Upper lobe of left lung (tissue), 6 donors: ENCODE measurements around the gene SMIM36. TPM values are rescaled to one million over a fixed set of nuclear protein-coding genes. Genes with fewer than 3 reads are reported as not detected.
"Not testable (repeated sequence)": the region's sequence is repeated elsewhere in the genome, so short reads cannot be mapped to it uniquely, and the experiment has no call there.

Experiments used
- ATAC-seq, 2 donors: fragments of 200-7000 bp; cut with Tn5 transposase; one replicate each; pipeline ENCODE4 v1.9.1; 2022; ENCODE audit warnings: mild to moderate bottlenecking in 2 of 2, moderate library complexity in 2 of 2; ENCODE audit not compliant: low FRiP score in 2 of 2
- DNase-seq, 2 donors: peaks; one replicate each; pipeline ENCODE4 v3.0.0-alpha.2; 2019 to 2020
- H3K27ac ChIP-seq, 4 donors: fragments of 200-600 bp; sonication (generic); one replicate each; pipeline ENCODE4 v1.5.1; 2016 to 2019
- H3K27me3 ChIP-seq, 4 donors: fragments of 200-600 bp; sonication (generic); one replicate each; pipeline ENCODE4 v1.5.1; 2017 to 2019
- H3K36me3 ChIP-seq, 4 donors: fragments of 200-600 bp; sonication (generic); one replicate each; pipeline ENCODE4 v1.5.1; 2016 to 2019
- H3K4me1 ChIP-seq, 4 donors: fragments of 200-600 bp; sonication (generic); one replicate each; pipeline ENCODE4 v1.5.1; 2018 to 2019
- H3K4me3 ChIP-seq, 4 donors: fragments of 200-600 bp; sonication (generic); one replicate each; pipeline ENCODE4 v1.5.1; 2017 to 2019; ENCODE audit warnings: mild to moderate bottlenecking in 2 of 4, moderate library complexity in 1 of 4
- H3K9me3 ChIP-seq, 4 donors: fragments of 200-600 bp; sonication (generic); one replicate each; pipeline ENCODE4 v1.5.1; 2018 to 2019
- EP300 ChIP-seq, 4 donors: sonication (generic); formaldehyde crosslinking; IDR thresholded peaks; one replicate each; pipeline ENCODE4 v1.5.1; 2017; ENCODE audit warnings: antibody characterized with exemption in 4 of 4, control low read depth in 2 of 4
- POLR2A ChIP-seq, 4 donors: fragments of 450-650 bp; IDR thresholded peaks; one replicate each; pipeline ENCODE4 v1.5.1; 2016 to 2017; ENCODE audit warnings: antibody characterized with exemption in 4 of 4, mild to moderate bottlenecking in 2 of 4
- POLR2AphosphoS5 ChIP-seq, 2 donors: sonication (generic); formaldehyde crosslinking; IDR thresholded peaks; one replicate each; pipeline ENCODE4 v1.5.1; 2017; ENCODE audit warnings: antibody characterized with exemption in 2 of 2
- WGBS, 2 donors: methylation state at CpG; one replicate each; pipeline ENCODE4 v1.1.5; 2017 to 2018; 5-methylcytosine and 5-hydroxymethylcytosine counted together
- total RNA-seq, 6 donors: library from RNA; depleted of rRNA in 4 of 6; stranded (reverse); fragments of >200 nt in 4 of 6; gene quantifications; one replicate each; pipeline versions ENCODE4 v1.1.0 to v1.2.1, GENCODE V29; 2016 to 2021
- TF ChIP-seq, protein P1 (sequence below), 6 experiments: fragments of 450-650 bp in 4 of 6; fragments of 200-600 bp in 2 of 6; sonication (generic) in 2 of 6; IDR thresholded peaks; one replicate each; pipeline ENCODE4 v1.5.1; 2016 to 2019; ENCODE audit warnings: antibody characterized with exemption in 6 of 6
- donor health status: DM: no; HTN: no; CAD: no; lungs with moderate emphysema.
- donor health status: DM: no; HTN: yes; CAD: no; lungs with severe emphysema.

Gene SMIM36
- total RNA-seq, 6 donors from 2014 or later = not detected

DNA sequence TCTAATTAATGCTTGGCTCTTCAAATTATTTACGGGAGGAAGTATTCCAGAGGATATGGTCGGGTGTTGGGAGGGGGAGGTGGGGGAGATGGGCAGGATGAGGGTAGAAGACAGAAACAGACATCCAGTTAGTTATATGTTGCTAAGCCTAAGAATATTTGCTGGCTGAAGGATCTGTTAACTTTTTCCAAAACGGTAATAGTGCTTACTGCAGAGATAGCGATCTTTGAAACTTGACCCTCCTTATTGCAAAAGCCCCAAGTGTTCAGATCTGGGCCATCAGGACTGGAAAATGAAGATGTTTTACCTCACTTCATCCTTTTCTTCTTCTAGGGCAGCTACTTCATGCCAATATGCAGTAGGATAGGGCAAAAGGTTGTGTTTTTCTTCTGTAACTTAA lies 62.6 kb downstream of the SMIM36 start:
- Histone ChIP-seq H3K4me3 (no peak overlapping the region), H3K27ac (no peak overlapping the region), H3K9me3 (no peaks in the 10 kb centered on the region), H3K27me3 (no peaks in the 10 kb centered on the region), H3K4me1 (peaks cover 5 to 25% (median 11%) of the 10 kb centered on the region in 4 donors), H3K36me3 (no peaks in the 10 kb centered on the region)
- DNase-seq = no peak
- WGBS, 2 donors = 44 to 52% methylated on average over 4 of the region's 4 CpGs
- TF ChIP-seq, protein P1, sequence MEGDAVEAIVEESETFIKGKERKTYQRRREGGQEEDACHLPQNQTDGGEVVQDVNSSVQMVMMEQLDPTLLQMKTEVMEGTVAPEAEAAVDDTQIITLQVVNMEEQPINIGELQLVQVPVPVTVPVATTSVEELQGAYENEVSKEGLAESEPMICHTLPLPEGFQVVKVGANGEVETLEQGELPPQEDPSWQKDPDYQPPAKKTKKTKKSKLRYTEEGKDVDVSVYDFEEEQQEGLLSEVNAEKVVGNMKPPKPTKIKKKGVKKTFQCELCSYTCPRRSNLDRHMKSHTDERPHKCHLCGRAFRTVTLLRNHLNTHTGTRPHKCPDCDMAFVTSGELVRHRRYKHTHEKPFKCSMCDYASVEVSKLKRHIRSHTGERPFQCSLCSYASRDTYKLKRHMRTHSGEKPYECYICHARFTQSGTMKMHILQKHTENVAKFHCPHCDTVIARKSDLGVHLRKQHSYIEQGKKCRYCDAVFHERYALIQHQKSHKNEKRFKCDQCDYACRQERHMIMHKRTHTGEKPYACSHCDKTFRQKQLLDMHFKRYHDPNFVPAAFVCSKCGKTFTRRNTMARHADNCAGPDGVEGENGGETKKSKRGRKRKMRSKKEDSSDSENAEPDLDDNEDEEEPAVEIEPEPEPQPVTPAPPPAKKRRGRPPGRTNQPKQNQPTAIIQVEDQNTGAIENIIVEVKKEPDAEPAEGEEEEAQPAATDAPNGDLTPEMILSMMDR (IDR thresholded peaks at IDR 0.05) = no peak
- TF ChIP-seq POLR2AphosphoS5 (IDR thresholded peaks at IDR 0.05) = no peak
- no peak for TF ChIP-seq POLR2A (IDR thresholded peaks at IDR 0.05)
- TF ChIP-seq EP300 (IDR thresholded peaks at IDR 0.05) = no peak
- ATAC-seq = no peak

GRCh38 chr17:55446581-55447205 lies 64.6 kb downstream of the SMIM36 start:
- Histone ChIP-seq H3K4me3 (no peak overlapping the region), H3K9me3 (no peaks in the 10 kb centered on the region), H3K36me3 (no peaks in the 10 kb centered on the region), H3K4me1 (peaks cover 0 to 9% (median 4%) of the 10 kb centered on the region in 4 donors), H3K27me3 (no peaks in the 10 kb centered on the region), H3K27ac (peak overlapping the region in 2 of 4 donors; percentile 19 to 59)
- no peak for DNase-seq
- ATAC-seq = no peak
- WGBS, 2 donors = 79 to 80% methylated on average over 4 of the region's 4 CpGs
- TF ChIP-seq EP300 (IDR thresholded peaks at IDR 0.05) = no peak
- TF ChIP-seq POLR2A (IDR thresholded peaks at IDR 0.05) = no peak
- TF ChIP-seq, protein P1 (IDR thresholded peaks at IDR 0.05) = no peak
- no peak for TF ChIP-seq POLR2AphosphoS5 (IDR thresholded peaks at IDR 0.05)

DNA sequence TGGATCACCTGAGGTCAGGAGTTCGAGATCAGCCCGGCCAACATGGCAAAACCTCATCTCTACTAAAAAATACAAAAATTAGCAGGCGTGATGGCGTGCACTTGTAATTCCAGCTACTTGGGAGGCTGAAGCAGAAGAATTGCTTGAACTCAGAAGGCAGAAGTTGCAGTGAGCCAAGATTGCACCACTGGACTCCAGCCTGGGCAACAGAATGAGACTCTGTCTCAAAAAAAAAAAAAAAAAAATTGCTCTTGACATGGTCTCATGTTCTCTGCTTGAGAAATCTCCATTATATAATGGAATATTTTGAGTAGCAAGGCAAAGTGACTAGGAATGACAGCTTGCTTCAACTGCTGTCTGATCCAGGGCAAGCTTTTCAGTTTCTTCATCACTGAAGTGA lies 65.2 kb downstream of the SMIM36 start:
- not testable (repeated sequence) for H3K36me3 ChIP-seq, H3K4me1 ChIP-seq
- ATAC-seq = peak in 1 of 2 donors; percentile 66

DNA sequence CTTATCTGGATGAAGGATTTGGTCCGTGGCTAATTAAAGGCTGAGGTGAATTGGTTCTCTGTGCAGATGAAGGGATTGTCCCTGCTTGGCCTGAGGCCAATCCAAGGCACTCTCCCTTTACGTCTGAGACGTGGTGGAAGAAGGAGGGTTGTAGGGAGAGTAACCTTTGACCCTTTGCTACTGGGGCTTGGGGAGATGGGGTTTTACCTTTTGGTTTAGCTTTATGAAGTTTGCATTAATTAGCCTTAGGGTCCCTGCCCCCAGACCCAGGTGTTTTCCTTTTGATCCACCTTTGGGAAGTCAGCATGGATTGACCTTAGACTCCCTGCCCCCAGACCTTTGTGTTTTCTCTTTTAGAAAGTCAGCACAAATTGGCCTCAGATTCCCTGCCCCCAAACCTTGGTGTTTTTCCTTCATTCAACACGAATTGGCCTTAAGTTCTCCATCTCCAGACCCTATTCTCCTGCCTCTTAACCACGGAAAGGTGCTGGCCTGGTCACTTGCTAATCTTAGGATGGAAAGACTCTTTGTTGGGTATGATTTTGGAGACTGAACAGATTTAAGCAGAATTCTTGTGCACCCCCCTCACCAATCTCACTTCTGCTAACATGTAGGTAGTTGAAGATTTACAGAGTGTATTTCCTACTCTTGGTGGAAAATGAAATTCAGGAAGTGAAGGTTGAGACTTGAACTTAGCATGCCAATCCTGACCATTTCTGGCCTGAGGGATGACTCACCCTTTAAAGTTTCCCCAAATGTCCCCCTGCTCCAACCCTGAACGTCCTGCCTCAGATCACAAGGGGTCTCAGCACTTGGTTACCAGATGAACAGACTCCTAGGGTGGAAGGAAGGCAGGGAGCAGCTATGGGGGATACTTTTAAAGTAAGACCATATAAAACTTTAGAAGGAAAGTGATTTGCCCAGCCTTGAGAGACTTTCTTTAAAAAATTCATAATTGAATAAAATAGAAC lies 66.5 kb downstream of the SMIM36 start:
- peak overlapping the region in 2 of 4 donors; percentile 50 to 69 for H3K27ac ChIP-seq
- TF ChIP-seq POLR2AphosphoS5 (IDR thresholded peaks at IDR 0.05) (no peak), EP300 (IDR thresholded peaks at IDR 0.05) (no peak)
- peak in 1 of 2 donors; percentile 52 for ATAC-seq

More for the DNA sequence above, 65.2 kb downstream of the SMIM36 start:
- H3K9me3 ChIP-seq, H3K27me3 ChIP-seq, H3K4me3 ChIP-seq: not testable (repeated sequence)
- peak in 1 of 2 donors; percentile 44 for DNase-seq
- WGBS, 2 donors = 94 to 95% methylated on average over 4 of the region's 4 CpGs
- H3K27ac ChIP-seq = peak overlapping the region in 2 of 4 donors; percentile 50 to 69

DNA sequence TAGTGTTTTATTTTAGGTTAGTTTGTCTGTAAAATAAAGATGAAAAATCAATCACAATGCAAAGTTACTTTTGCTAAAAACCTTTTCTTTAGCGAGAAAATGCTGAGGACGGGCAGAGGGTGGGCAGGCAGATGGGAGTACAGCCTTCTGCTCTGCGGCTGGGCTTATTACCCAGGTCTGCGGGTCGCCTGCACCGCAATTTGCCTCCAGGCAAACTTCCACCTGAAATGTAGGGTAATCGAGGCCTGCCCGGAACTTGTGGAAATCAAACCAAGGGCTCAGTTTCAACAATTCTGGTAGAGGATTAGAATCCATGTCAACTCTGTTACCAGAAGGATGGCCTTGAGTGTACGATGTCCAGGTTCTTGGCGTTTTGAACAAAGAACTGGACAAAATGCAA lies 67.3 kb downstream of the SMIM36 start:
- WGBS, 2 donors = 93 to 94% methylated on average over 10 of the region's 10 CpGs
- TF ChIP-seq EP300 (IDR thresholded peaks at IDR 0.05) = no peak
- no peak for TF ChIP-seq POLR2A (IDR thresholded peaks at IDR 0.05)
- no peak for TF ChIP-seq POLR2AphosphoS5 (IDR thresholded peaks at IDR 0.05)
- TF ChIP-seq, protein P1 (IDR thresholded peaks at IDR 0.05) = no peak
- DNase-seq (no peak), ATAC-seq (no peak)
- no peak overlapping the region for H3K27ac ChIP-seq
- H3K27me3 ChIP-seq = no peaks in the 10 kb centered on the region
- H3K9me3 ChIP-seq = no peaks in the 10 kb centered on the region
- no peak overlapping the region for H3K4me3 ChIP-seq
- H3K36me3 ChIP-seq = no peaks in the 10 kb centered on the region
- H3K4me1 ChIP-seq = peaks cover 0 to 9% (median 2%) of the 10 kb centered on the region in 4 donors

More for the DNA sequence above, 66.5 kb downstream of the SMIM36 start:
- no peaks in the 10 kb centered on the region for H3K27me3 ChIP-seq
- WGBS, 2 donors = 66 to 68% methylated on average over 6 of the region's 6 CpGs
- no peaks in the 10 kb centered on the region for H3K9me3 ChIP-seq
- H3K36me3 ChIP-seq = no peaks in the 10 kb centered on the region
- peaks cover 0 to 9% (median 2%) of the 10 kb centered on the region in 4 donors for H3K4me1 ChIP-seq
- no peak overlapping the region for H3K4me3 ChIP-seq
- peak in 1 of 2 donors; percentile 27 for DNase-seq
